GM12892 (cell line): ENCODE results near the gene ETNK1.

ENCODE experiments used
- POLR2A ChIP-seq: IDR thresholded peaks from 2 replicates; pipeline ENCODE4 v1.6.1; 2011; ENCODE audit warnings: low read depth, low read length, control low read depth
- POLR2AphosphoS5 ChIP-seq: IDR thresholded peaks from 2 replicates; pipeline ENCODE4 v1.6.1; 2011; ENCODE audit warnings: low read depth, low read length, control low read depth

- TF ChIP-seq POLR2AphosphoS5 = no peak
- no peak for TF ChIP-seq POLR2A
Measured at GRCh38 chr12:22729957-22730443, 105.0 kb downstream of the ETNK1 start.
